A549 treated with Hydrocortisone at 1 μM for 4 hours (cell line): ENCODE results near the gene RPL36AL. TPM values are rescaled to one million over a fixed set of nuclear protein-coding genes. Genes with fewer than 3 reads are reported as not detected.

Source experiments
- total RNA-seq: library from RNA; stranded (reverse); fragments of 200-300 nt; extraction: Qiagen RNA extraction; gene quantifications from 5 replicates; pipeline ENCODE4 v1.2.3, GENCODE V29; 2022

The RPL36AL gene
- total RNA-seq: 416 to 456 TPM (median 441 TPM) in 5 replicates

DNA sequence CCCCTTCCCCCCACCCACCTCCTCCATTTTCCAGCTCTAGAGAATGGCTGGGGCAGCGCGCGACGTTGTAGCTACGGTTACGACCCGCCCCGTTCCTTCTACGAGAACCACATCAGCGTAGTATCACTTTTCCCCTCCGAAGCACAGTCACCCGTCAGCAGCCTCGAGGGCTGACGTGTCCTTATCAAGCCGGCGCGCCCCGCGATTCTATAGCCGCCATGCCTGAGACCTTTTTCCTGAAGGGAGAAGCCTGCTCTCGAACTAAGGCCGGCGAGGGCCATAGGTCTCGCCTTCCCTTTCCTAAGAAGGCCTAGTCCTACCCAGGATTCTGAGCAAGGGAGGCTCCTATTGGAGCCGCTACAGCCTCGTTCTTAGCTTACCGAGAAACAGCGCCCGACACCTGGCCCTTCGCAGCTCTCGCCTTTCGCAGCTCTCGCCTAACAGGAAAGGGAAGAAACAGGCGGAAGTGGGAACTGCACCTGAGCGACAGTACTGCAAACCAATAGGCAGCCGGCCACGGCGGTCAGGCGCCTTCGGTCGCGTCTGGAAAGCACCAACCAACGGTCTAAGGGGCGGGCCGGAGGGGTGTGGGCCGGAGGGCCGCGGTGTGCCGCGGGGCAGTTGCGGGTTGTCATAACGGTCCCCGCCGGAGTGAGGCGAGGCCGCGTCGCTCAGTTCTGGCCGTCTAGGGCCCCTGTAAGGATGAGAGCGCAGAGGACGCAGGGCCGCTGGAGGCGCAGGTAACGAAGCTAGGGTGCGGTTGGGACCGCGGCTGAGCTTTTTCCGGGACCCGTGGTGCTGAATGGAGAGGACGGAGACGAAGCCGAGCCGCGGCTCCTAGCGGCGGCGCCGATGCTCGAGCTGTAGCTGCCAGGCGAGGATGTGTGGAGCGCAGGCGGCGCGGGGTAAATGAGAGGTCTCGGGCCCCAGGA is at the start of gene RPL36AL, which contains the start of gene MGAT2:
RPL36AL (minus strand) TSS at position 445 of the 932 bp plus-strand sequence. CDS start 1,522 bp downstream, outside the sequence.
MGAT2 (plus strand) TSS at position 618 of the 932 bp plus-strand sequence. CDS start 470 bp downstream, outside the sequence.

DNA sequence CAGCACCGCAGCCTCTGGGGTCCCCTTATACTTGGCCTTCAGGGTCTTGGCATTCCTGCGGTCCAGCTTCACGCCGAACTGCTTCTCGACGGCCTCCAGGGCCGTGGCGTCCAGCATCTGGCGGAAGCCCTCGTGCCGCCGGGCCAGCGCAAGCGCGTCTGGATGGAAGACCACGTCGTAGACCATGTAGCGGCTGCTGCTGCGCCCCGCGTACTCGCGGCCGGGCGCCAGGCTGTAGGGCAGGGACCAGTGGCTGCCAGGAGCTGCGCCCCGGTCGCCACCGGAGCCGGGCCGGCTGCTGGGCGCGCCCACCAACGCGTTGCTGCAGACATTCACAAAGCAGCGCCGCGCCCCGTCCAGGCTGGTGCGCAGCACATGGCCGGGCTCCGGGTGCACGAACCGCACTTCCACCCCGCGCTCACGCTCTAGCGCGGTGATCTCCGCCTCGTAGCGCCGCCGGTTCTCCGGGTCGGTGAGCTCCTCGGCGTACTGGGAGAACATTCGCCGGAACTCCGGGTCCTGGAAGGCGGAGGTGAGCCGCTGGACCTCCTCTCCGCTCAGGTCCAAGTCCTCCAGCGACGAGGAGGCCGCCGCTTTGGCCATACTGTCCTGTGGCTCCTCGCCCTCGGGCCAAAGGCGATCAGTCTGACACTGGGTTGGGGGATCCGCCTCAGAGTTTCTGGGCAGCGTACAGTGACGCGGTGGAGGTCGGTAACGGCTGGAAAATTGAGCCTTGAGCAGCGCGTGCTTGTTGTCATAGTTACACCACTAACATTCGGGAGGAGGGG is 14.3 kb upstream of the RPL36AL start, which contains the start of gene DNAAF2:
DNAAF2 (minus strand) TSS at position 698 of the 788 bp plus-strand sequence; CDS start at position 603, 95 bp downstream.

DNA sequence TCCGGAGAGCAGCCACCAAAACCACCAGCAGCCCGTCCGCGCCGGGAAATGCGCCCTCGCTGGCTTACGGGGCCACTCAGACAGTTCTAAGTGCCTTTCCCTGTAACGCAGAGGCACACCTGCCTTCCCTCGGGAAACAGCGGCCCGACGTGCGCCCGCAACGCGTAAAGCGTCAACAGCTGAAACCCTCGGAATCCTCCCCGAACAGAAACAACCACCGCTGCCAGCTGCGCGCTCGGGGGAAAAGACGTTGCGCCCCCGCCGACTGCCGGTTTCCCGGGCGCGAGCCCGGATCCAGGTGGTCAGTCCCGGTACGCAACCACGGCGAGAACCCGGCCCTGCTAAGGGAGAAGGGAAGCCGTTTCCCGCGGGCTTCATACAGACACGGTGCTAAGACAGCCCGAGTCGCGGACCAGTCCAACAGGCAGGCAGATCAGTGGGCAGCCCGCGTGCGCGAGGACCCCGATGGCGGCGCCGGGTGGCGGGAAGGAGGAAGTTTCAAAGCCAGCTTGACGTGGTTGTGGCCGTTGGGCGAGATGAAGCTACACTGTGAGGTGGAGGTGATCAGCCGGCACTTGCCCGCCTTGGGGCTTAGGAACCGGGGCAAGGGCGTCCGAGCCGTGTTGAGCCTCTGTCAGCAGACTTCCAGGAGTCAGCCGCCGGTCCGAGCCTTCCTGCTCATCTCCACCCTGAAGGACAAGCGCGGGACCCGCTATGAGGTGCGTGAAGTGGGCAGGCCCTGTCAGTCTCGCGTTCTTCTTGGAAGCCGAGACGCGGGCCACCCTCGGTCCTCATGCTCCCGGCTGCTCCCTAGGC is 21.7 kb downstream of the RPL36AL start, which contains the start of gene LRR1:
LRR1 (plus strand) TSS at position 456 of the 816 bp plus-strand sequence; CDS start at position 537, 81 bp downstream.

DNA sequence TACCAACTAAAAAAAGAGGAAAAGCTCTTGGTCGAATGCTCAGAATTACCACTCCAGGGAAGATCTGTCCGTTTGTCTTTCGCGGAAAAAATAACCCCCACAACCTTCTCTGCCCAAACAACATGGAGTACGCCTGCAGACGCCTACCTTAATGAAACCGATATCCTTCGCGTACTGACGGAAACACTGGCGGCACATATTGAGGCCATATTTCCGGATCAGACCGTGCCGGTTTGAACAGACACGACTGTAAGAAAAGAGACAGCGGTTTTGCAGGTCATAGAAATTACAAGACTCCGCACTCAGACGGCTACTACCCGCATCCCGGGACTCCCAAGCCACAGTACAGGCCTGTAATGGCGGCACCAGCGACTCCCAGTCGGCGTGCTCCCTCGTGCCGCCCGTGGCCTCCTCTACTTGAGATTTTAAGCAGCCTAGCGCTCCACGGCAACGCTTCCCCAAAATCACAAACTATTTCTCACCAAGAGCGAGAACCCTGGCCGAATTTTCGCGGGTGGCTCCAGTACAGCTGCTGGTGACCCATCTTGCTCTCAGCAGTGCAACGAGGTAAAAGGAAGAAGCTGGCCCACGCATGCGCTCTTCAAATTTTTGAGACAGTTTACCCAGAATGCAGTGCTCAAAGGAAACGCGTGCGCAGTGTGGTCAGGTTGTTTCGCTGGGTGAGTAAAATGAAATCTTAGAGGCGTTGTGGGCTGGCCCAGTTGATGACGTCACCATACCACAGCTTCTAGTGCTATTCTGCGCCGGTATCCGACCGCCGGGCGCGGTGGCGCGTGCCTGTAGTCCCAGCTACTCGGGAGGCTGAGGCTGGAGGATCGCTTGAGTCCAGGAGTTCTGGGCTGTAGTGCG is 34.4 kb downstream of the RPL36AL start, which contains the start of gene RPS29:
RPS29 (minus strand) TSS at position 578 of the 870 bp plus-strand sequence; CDS start at position 544, 34 bp downstream.

Other genes starting within 250 kb of the RPL36AL start
- 4,010 to 5,038 TPM (median 4,429 TPM) in 5 replicates for gene RPS29, start 34.2 kb downstream of the RPL36AL start, total RNA-seq
- 45.4 to 49.8 TPM (median 47.0 TPM) in 5 replicates for gene LRR1, start 21.7 kb downstream of the RPL36AL start, total RNA-seq
- gene MGAT2, start 173 bp upstream of the RPL36AL start, total RNA-seq: 46.4 to 52.5 TPM (median 49.6 TPM) in 5 replicates
- 11.3 to 12.6 TPM (median 11.8 TPM) in 5 replicates for gene DNAAF2, start 14.6 kb upstream of the RPL36AL start, total RNA-seq
- gene POLE2, start 67.6 kb upstream of the RPL36AL start, total RNA-seq: 10.2 to 16.0 TPM (median 12.4 TPM) in 5 replicates
- 0.24 to 0.51 TPM (median 0.36 TPM) in 5 replicates for gene KLHDC1, start 72.5 kb upstream of the RPL36AL start, total RNA-seq
- gene KLHDC2, start 147.5 kb upstream of the RPL36AL start, total RNA-seq: 27.9 to 35.6 TPM (median 34.4 TPM) in 5 replicates
- gene NEMF, start 232.2 kb upstream of the RPL36AL start, total RNA-seq: 23.7 to 44.8 TPM (median 31.4 TPM) in 5 replicates